HG02884 (cell line): ENCODE results near the gene KCNMA1.

Experiments
- ATAC-seq: cut with Tn5 transposase; IDR thresholded peaks from one replicate; pipeline ENCODE4 v1.9.1; 2021; ENCODE audit warnings: mild to moderate bottlenecking, moderate library complexity; ENCODE audit not compliant: unreplicated experiment

KCNMA1 gene

GRCh38 chr10:77015360-77015759 is 622.2 kb downstream of the KCNMA1 start:
- ATAC-seq: no peak

- no peak for ATAC-seq
Observed at GRCh38 chr10:77012812-77013500, 624.7 kb downstream of the KCNMA1 start.

- no peak for ATAC-seq
Observed at GRCh38 chr10:77011874-77012811, 625.5 kb downstream of the KCNMA1 start.

GRCh38 chr10:77010430-77010829 is 627.2 kb downstream of the KCNMA1 start:
- no peak for ATAC-seq

- ATAC-seq: peak; percentile 59
Observed at GRCh38 chr10:77007834-77008233, 629.8 kb downstream of the KCNMA1 start.

- ATAC-seq: no peak
Observed at GRCh38 chr10:77006836-77007511, 630.6 kb downstream of the KCNMA1 start.

GRCh38 chr10:77005871-77006270 is 631.7 kb downstream of the KCNMA1 start:
- ATAC-seq: no peak

- ATAC-seq: peak; percentile 38
Observed at GRCh38 chr10:77004917-77005564, 632.6 kb downstream of the KCNMA1 start.

- ATAC-seq: no peak
Observed at GRCh38 chr10:77002872-77003271, 634.7 kb downstream of the KCNMA1 start.

GRCh38 chr10:77001206-77001605 is 636.4 kb downstream of the KCNMA1 start:
- no peak for ATAC-seq

- no peak for ATAC-seq
Observed at GRCh38 chr10:76998451-76998850, 639.2 kb downstream of the KCNMA1 start.

GRCh38 chr10:76997631-76998030 is 640.0 kb downstream of the KCNMA1 start:
- no peak for ATAC-seq

- no peak for ATAC-seq
Observed at GRCh38 chr10:76995023-76995422, 642.6 kb downstream of the KCNMA1 start.

- ATAC-seq: no peak
Observed at GRCh38 chr10:76993213-76993612, 644.4 kb downstream of the KCNMA1 start.

- no peak for ATAC-seq
Observed at GRCh38 chr10:76992467-76992866, 645.1 kb downstream of the KCNMA1 start.

GRCh38 chr10:76991621-76992020 is 646.0 kb downstream of the KCNMA1 start:
- ATAC-seq: no peak

- no peak for ATAC-seq
Observed at GRCh38 chr10:76990561-76990960, 647.0 kb downstream of the KCNMA1 start.

GRCh38 chr10:76984559-76985443 is 652.8 kb downstream of the KCNMA1 start:
- ATAC-seq: peak; percentile 97

GRCh38 chr10:76983624-76984023 is 654.0 kb downstream of the KCNMA1 start:
- ATAC-seq: no peak

- ATAC-seq: no peak
Observed at GRCh38 chr10:76982671-76983070, 654.9 kb downstream of the KCNMA1 start.
